A673 (cell line): ENCODE results near the gene CYLD. TPM values are rescaled to one million over a fixed set of nuclear protein-coding genes. Genes with fewer than 3 reads are reported as not detected.

ENCODE experiments used
- BruUV-seq: library from RNA; stranded (reverse); fragments of 400-500 nt; replicated peaks from 2 replicates; lab custom pipeline; 2021; lab: Mats Ljungman, UMichigan
- CTCF ChIA-PET: fragments of 300-600 bp; sonication (Branson Sonifier 250); formaldehyde crosslinking; loops from one replicate; lab custom pipeline; 2022; ENCODE audit warnings: antibody characterized with exemption; lab: Charles Lee
- POLR2A ChIA-PET: fragments of 300-600 bp; sonication (Branson Sonifier 250); formaldehyde crosslinking; loops from one replicate; lab custom pipeline; 2022; ENCODE audit warnings: antibody characterized with exemption; ENCODE audit not compliant: low non-redundant PET; lab: Charles Lee
- DNase-seq: peaks from one replicate; pipeline ENCODE4 v3.0.0-alpha.2; 2015; ENCODE audit warnings: low spot score
- H3K27ac ChIP-seq: fragments of 200-600 bp; sonication (generic); 2 replicates; pipeline ENCODE4 v1.5.1; 2016; ENCODE audit warnings: mixed run types, low read depth, mild to moderate bottlenecking, mixed read lengths, antibody characterized with exemption, low read length; ENCODE audit not compliant: poor library complexity, severe bottlenecking
- H3K27me3 ChIP-seq: fragments of 200-600 bp; sonication (generic); replicated peaks from 2 replicates; pipeline ENCODE4 v1.6.1; 2017; ENCODE audit warnings: mixed run types, low read depth, mild to moderate bottlenecking, mixed read lengths, antibody characterized with exemption, low read length; ENCODE audit not compliant: insufficient read depth, poor library complexity
- H3K36me3 ChIP-seq: fragments of 200-600 bp; sonication (generic); 2 replicates; pipeline ENCODE4 v1.6.1; 2016; ENCODE audit warnings: mixed run types, mild to moderate bottlenecking, mixed read lengths, antibody characterized with exemption, low read length; ENCODE audit not compliant: insufficient read depth, poor library complexity, severe bottlenecking
- H3K4me1 ChIP-seq: fragments of 200-600 bp; sonication (generic); 2 replicates; pipeline ENCODE4 v1.6.1; 2017; ENCODE audit warnings: mixed run types, mild to moderate bottlenecking, mixed read lengths, antibody characterized with exemption, low read length; ENCODE audit not compliant: insufficient read depth, poor library complexity, severe bottlenecking
- H3K4me3 ChIP-seq: fragments of 200-600 bp; sonication (generic); 2 replicates; pipeline ENCODE4 v1.5.1; 2016; ENCODE audit warnings: low read depth, mixed run types, mild to moderate bottlenecking, mixed read lengths, low read length; ENCODE audit not compliant: poor library complexity, severe bottlenecking
- H3K9me3 ChIP-seq: fragments of 200-600 bp; sonication (generic); 2 replicates; pipeline ENCODE4 v1.6.1; 2016; ENCODE audit warnings: mixed run types, low read depth, mild to moderate bottlenecking, mixed read lengths, antibody characterized with exemption, low read length; ENCODE audit not compliant: poor library complexity, severe bottlenecking
- EZH2 ChIP-seq: fragments of 200-600 bp; sonication (generic); IDR thresholded peaks from 2 replicates; pipeline ENCODE4 v1.6.1; 2017; ENCODE audit warnings: borderline replicate concordance, low read depth, mild to moderate bottlenecking, mixed read lengths, antibody characterized with exemption, low read length; ENCODE audit not compliant: poor library complexity, severe bottlenecking
- intact Hi-C: fragments of 100-400 bp; cut with micrococcal nuclease; formaldehyde crosslinking; loops from one replicate; pipeline ENCODE4 v1.10.0; 2022; ENCODE audit not compliant: unreplicated experiment
- total RNA-seq: library from RNA; stranded (reverse); gene quantifications from 2 replicates; pipeline ENCODE4 v1.2.3, GENCODE V29; 2021
- TF ChIP-seq, protein P1 (sequence below): fragments of 300-800, 200-600 bp; sonication (generic); conservative IDR thresholded peaks from 2 replicates; pipeline ENCODE4 v1.5.1; 2017; ENCODE audit warnings: low read depth, mild to moderate bottlenecking, antibody characterized with exemption, low read length, moderate library complexity, mixed read lengths

CYLD gene
- total RNA-seq, 1 experiment from 2014 or later = 6.3 TPM

GRCh38 chr16:50711862-50712559 is 29.9 kb upstream of the CYLD start:
- no peak overlapping the region for H3K4me3 ChIP-seq
- H3K27me3 ChIP-seq = no peaks in the 10 kb centered on the region
- CTCF ChIA-PET = no interaction called here
- TF ChIP-seq EZH2 = no peak
- TF ChIP-seq, protein P1, sequence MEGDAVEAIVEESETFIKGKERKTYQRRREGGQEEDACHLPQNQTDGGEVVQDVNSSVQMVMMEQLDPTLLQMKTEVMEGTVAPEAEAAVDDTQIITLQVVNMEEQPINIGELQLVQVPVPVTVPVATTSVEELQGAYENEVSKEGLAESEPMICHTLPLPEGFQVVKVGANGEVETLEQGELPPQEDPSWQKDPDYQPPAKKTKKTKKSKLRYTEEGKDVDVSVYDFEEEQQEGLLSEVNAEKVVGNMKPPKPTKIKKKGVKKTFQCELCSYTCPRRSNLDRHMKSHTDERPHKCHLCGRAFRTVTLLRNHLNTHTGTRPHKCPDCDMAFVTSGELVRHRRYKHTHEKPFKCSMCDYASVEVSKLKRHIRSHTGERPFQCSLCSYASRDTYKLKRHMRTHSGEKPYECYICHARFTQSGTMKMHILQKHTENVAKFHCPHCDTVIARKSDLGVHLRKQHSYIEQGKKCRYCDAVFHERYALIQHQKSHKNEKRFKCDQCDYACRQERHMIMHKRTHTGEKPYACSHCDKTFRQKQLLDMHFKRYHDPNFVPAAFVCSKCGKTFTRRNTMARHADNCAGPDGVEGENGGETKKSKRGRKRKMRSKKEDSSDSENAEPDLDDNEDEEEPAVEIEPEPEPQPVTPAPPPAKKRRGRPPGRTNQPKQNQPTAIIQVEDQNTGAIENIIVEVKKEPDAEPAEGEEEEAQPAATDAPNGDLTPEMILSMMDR = no peak
- H3K4me1 ChIP-seq = no peaks in the 10 kb centered on the region
- POLR2A ChIA-PET = no interaction called here
- no TSS peak for BruUV-seq
- intact Hi-C loops = no loop called here
- no peak overlapping the region for H3K27ac ChIP-seq
- H3K36me3 ChIP-seq = no peaks in the 10 kb centered on the region
- DNase-seq = no peak
- H3K9me3 ChIP-seq = no peaks in the 10 kb centered on the region

- intact Hi-C loops = no loop called here
- H3K4me1 ChIP-seq = no peaks in the 10 kb centered on the region
- no TSS peak for BruUV-seq
These were observed 29.4 kb upstream of the CYLD start for GRCh38 chr16:50712560-50712898.

DNA sequence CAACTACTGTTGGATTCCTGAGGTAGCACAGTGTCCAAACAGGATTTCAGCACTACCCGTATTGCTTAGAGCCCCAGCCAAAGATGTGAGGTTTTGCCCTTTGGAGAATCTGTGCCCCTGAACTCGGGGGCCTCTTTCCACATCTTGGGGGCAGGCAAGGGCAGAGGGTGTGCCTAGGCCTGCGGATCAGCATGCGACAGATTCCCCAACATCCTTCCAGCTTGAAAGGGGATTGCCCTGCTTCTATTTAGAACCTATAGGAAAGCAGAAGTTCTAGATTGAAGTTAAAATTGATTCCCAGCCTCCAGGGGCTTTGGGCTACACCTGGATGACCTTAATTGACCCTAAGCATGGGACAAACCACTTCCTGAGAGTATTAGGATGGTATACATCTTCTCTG is 28.9 kb upstream of the CYLD start:
- ChIA-PET POLR2A (no interaction called here), CTCF (no interaction called here)
- Histone ChIP-seq H3K4me1 (no peaks in the 10 kb centered on the region), H3K9me3 (no peaks in the 10 kb centered on the region), H3K4me3 (no peak overlapping the region), H3K36me3 (no peaks in the 10 kb centered on the region), H3K27ac (no peak overlapping the region), H3K27me3 (no peaks in the 10 kb centered on the region)
- no TSS peak for BruUV-seq
- no peak for TF ChIP-seq EZH2
- TF ChIP-seq, protein P1 = no peak
- no peak for DNase-seq
- intact Hi-C loops = no loop called here

More at GRCh38 chr16:50712560-50712898, 29.4 kb upstream of the CYLD start:
- Histone ChIP-seq H3K27ac (no peak overlapping the region), H3K4me3 (no peak overlapping the region), H3K9me3 (no peaks in the 10 kb centered on the region), H3K36me3 (no peaks in the 10 kb centered on the region), H3K27me3 (no peaks in the 10 kb centered on the region)
- POLR2A ChIA-PET = no interaction called here
- CTCF ChIA-PET = no interaction called here
- TF ChIP-seq EZH2 = no peak
- TF ChIP-seq, protein P1 = no peak
- peak; percentile 33 for DNase-seq
